Panc1 (cell line): ENCODE data around the gene STK35.

Experiments
- POLR2AphosphoS5 ChIP-seq: IDR thresholded peaks from 2 replicates; pipeline ENCODE4 v1.6.1; 2012; ENCODE audit warnings: mild to moderate bottlenecking, low read depth, low read length, moderate library complexity
- SIN3A ChIP-seq: IDR thresholded peaks from 2 replicates; pipeline ENCODE4 v1.6.1; 2012; ENCODE audit warnings: low read depth, mild to moderate bottlenecking, low read length, moderate library complexity, borderline replicate concordance; ENCODE audit not compliant: insufficient read depth
- TCF7L2 ChIP-seq: IDR thresholded peaks from 2 replicates; pipeline ENCODE4 v1.6.1; 2011; ENCODE audit warnings: mild to moderate bottlenecking, low read depth, low read length, inconsistent platforms
- TF ChIP-seq, protein P1 (sequence below): fragments of 450-650 bp; IDR thresholded peaks from 2 replicates; pipeline ENCODE4 v1.5.1; 2017; ENCODE audit warnings: mild to moderate bottlenecking
- TF ChIP-seq, protein P2 (sequence below), 2 experiments: IDR thresholded peaks; 2 replicates each; pipeline ENCODE4 v1.6.1; 2011 to 2012; ENCODE audit warnings: low read depth in 2 of 2, control low read depth in 1 of 2, low read length in 1 of 2, mild to moderate bottlenecking in 1 of 2, moderate library complexity in 1 of 2; ENCODE audit not compliant: insufficient read depth in 1 of 2

DNA sequence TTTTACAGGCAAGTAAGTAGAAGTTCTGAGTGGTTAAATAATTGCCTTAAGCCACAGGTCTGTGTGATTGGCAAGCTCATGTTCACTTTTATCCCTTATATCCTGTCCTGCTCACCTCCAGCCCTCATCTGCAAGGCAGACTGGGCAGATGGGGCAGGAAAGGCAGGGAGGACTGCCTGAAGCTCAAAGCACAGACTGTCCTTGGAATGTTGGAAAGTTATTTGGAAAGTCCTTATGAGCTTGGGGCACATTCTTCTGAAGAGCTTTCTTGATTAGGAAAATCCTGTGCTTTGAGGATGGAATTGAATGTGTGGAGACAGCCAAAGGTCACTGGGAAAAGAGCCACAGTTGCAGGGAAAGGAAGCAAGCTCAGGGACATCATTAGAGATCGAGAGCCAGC is 48.9 kb upstream of the STK35 start:
- TF ChIP-seq, protein P1, sequence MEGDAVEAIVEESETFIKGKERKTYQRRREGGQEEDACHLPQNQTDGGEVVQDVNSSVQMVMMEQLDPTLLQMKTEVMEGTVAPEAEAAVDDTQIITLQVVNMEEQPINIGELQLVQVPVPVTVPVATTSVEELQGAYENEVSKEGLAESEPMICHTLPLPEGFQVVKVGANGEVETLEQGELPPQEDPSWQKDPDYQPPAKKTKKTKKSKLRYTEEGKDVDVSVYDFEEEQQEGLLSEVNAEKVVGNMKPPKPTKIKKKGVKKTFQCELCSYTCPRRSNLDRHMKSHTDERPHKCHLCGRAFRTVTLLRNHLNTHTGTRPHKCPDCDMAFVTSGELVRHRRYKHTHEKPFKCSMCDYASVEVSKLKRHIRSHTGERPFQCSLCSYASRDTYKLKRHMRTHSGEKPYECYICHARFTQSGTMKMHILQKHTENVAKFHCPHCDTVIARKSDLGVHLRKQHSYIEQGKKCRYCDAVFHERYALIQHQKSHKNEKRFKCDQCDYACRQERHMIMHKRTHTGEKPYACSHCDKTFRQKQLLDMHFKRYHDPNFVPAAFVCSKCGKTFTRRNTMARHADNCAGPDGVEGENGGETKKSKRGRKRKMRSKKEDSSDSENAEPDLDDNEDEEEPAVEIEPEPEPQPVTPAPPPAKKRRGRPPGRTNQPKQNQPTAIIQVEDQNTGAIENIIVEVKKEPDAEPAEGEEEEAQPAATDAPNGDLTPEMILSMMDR = no peak
- TF ChIP-seq, protein P2, sequence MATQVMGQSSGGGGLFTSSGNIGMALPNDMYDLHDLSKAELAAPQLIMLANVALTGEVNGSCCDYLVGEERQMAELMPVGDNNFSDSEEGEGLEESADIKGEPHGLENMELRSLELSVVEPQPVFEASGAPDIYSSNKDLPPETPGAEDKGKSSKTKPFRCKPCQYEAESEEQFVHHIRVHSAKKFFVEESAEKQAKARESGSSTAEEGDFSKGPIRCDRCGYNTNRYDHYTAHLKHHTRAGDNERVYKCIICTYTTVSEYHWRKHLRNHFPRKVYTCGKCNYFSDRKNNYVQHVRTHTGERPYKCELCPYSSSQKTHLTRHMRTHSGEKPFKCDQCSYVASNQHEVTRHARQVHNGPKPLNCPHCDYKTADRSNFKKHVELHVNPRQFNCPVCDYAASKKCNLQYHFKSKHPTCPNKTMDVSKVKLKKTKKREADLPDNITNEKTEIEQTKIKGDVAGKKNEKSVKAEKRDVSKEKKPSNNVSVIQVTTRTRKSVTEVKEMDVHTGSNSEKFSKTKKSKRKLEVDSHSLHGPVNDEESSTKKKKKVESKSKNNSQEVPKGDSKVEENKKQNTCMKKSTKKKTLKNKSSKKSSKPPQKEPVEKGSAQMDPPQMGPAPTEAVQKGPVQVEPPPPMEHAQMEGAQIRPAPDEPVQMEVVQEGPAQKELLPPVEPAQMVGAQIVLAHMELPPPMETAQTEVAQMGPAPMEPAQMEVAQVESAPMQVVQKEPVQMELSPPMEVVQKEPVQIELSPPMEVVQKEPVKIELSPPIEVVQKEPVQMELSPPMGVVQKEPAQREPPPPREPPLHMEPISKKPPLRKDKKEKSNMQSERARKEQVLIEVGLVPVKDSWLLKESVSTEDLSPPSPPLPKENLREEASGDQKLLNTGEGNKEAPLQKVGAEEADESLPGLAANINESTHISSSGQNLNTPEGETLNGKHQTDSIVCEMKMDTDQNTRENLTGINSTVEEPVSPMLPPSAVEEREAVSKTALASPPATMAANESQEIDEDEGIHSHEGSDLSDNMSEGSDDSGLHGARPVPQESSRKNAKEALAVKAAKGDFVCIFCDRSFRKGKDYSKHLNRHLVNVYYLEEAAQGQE (IDR thresholded peaks at IDR 0.05; ENCODE audit: insufficient read depth in 1 of 2, low read depth in 2 of 2, low read length in 1 of 2) = no peak
- TF ChIP-seq TCF7L2 (no peak), POLR2AphosphoS5 (no peak), SIN3A (no peak)
